IPS-NIHi11 (cell line): ENCODE measurements around the gene TMSB4X.
"Not testable (repeated sequence)": the region's sequence is repeated elsewhere in the genome, so short reads cannot be mapped to it uniquely, and the experiment has no call there.

ENCODE experiments used
- DNase-seq: peaks from one replicate; pipeline ENCODE4 v3.0.0; 2012; ENCODE audit warnings: mixed read lengths, low spot score

Gene TMSB4X

GRCh38 chrX:12974796-12975669 is at the start of gene TMSB4X:
TMSB4X (plus strand) TSS chrX:12975110.
- peak; percentile 80 for DNase-seq

GRCh38 chrX:12929701-12930100 is 45.2 kb upstream of the TMSB4X start:
- no peak for DNase-seq

DNA sequence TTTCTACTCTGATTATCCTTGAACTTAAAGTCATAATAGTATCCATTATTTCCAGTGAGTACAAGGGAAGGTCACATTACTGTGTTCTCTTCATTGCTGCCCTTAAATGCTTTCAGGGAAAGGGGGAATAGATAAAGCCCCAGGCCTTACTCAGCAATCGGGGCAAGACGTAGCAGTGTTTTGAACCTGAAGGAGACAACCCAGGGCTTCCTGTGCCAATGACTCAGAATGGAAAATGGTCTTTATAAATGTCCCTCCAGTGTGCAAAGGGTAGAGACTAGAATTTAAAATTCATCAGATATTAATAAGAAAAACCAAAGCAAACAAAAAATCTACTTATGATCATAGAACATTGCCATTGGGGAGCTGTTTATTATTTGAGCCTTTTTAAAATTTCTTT is 44.8 kb upstream of the TMSB4X start:
- no peak for DNase-seq

- no peak for DNase-seq
Measured at GRCh38 chrX:12932244-12932643, 42.7 kb upstream of the TMSB4X start.

- DNase-seq: no peak
Measured at GRCh38 chrX:12934850-12935249, 40.1 kb upstream of the TMSB4X start.

- no peak for DNase-seq
Measured at GRCh38 chrX:12936947-12937346, 38.0 kb upstream of the TMSB4X start.

GRCh38 chrX:12940471-12940870 is 34.4 kb upstream of the TMSB4X start:
- DNase-seq: not testable (repeated sequence)

- not testable (repeated sequence) for DNase-seq
Measured at GRCh38 chrX:12943592-12943991, 31.3 kb upstream of the TMSB4X start.

GRCh38 chrX:12944452-12944851 is 30.5 kb upstream of the TMSB4X start:
- DNase-seq: not testable (repeated sequence)

GRCh38 chrX:12945494-12945893 is 29.4 kb upstream of the TMSB4X start:
- DNase-seq: no peak

GRCh38 chrX:12946406-12946805 is 28.5 kb upstream of the TMSB4X start:
- DNase-seq: no peak

DNA sequence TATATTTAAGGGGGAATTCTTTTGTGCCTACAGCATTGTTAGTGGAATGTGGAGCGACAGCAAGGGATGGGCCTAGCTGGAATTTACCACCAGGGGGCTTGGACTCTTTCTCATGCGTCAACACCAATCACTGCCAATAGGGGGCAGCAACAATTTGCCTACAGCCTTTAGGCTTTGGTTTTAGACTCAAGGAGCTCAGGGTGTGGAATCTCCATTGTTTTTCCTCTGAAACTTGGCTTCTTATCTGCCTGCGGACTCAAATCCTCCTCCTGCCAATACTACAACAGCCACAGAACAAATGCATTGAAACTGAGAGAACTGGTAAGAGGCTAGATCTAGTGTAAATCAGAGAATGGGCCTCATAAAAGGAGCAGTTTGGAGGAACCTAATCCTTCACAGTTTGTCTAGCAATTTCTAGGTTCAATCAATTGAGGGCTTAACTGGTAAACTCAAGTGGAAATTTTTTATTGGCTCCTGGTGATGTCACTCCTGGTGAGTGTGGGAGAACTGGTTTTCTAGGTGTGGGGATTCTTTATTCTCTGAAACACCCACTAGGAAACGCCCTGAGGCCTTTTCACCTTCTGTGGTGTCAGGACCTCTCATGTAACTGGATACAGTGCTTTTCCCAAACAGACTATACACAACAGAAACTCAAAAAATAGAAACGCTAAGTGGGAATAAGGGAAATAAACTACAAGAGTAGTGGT is 27.9 kb upstream of the TMSB4X start:
- DNase-seq: peak; percentile 68

- DNase-seq: no peak
Measured at GRCh38 chrX:12947545-12948235, 27.2 kb upstream of the TMSB4X start.

- DNase-seq: no peak
Measured at GRCh38 chrX:12948495-12948894, 26.4 kb upstream of the TMSB4X start.

GRCh38 chrX:12949205-12949926 is 25.5 kb upstream of the TMSB4X start:
- no peak for DNase-seq

- no peak for DNase-seq
Measured at GRCh38 chrX:12949927-12950656, 24.8 kb upstream of the TMSB4X start.

DNA sequence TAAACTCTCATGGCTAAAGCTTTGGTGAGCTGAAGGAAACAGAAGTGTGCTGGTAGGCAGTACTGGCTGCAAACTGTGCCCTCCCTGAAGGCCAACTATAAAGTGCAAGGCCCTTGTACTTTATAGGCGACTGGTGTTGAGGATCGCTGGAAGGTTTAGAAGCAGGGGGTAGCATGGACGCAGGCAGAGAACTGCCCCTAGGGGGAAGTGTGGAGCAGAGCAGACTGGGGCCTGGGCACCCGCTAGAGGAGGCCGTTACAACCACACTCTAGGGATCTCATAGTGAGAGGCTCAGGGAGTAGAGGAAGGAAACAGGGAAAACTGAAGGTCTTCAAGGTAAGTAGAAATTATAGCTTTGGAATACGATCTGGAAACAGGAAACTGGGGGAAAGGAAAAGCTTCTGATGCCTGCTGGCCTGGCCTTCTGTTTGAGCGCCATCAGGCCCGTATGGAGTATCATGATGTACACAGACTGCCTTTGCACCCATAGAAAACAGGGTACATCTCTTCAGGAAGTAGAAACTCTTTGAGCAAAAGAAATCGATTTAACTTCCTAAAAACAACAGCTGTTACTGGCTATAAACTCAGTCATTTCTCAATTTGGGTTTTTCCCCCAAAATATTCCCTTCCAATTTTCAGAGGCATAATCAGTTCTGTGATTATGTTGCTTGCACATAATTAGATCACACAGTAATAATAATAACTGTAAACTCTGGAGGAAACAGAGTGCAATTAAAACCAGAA is 23.9 kb upstream of the TMSB4X start:
- peak; percentile 45 for DNase-seq

- DNase-seq: no peak
Measured at GRCh38 chrX:12951595-12951975, 23.3 kb upstream of the TMSB4X start.

DNA sequence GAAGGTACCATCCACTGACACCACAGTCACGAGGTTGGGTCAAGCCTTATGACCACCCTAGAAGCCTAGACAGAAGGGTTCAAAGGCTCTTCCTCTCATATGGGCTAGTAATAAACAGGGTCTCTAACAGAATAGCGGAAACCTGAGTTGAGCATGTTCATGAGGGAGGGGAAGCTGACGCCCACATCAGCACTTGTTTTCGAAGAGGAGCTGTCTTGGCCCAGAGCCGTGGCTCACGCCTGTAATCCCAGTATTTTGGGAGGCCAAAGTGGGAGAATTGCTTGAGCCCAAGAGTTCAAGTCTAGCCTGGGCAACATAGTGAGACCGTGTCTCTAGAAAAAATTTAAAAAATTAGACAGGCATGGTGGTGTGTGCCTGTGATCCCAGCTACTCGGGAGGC is 21.5 kb upstream of the TMSB4X start:
- no peak for DNase-seq

- no peak for DNase-seq
Measured at GRCh38 chrX:12954376-12954775, 20.5 kb upstream of the TMSB4X start.

DNA sequence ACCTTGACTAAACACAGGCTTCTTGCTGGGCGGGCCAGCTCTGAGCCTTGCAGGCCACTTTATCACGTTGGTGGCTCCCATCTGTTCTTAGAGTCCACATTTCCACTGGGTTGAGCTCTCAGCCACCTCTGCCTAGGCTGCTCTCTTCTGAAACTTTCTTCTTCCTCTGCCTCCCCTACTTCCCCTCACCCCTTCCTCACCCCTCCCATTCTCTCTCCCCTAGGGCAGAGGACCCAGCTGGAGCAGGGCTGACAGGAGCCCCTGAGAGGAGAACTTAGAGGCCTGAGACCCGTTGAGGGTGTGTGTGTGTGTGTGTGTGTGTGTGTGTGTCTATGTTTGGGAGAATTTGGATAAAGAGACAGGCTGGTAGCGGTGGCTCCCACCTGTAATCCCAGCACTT is 19.9 kb upstream of the TMSB4X start:
- DNase-seq: no peak
